Measurements from ENCODE around the gene RASAL2. TPM values are rescaled to one million over a fixed set of nuclear protein-coding genes. Genes with fewer than 3 reads are reported as not detected.
"Not testable (repeated sequence)": the region's sequence is repeated elsewhere in the genome, so short reads cannot be mapped to it uniquely, and the experiment has no call there.

Gene RASAL2
- total and polyA plus RNA-seq, 5 experiments from 2014 or later, result not detected

- Mint-ChIP-seq H3K36me3 (no peaks in the 10 kb centered on the region), H3K4me3 (no peak overlapping the region), H3K27ac (no peak overlapping the region), H3K9me3 (no peaks in the 10 kb centered on the region), H3K27me3 (peaks cover 0 to 18% (median 4%) of the 10 kb centered on the region in 5 donors), H3K4me1 (no peaks in the 10 kb centered on the region)
- DNase-seq, result no peak
- no peak for ATAC-seq
- POLR2A ChIA-PET, result no interaction called here
These were observed 294.7 kb downstream of the RASAL2 start for GRCh38 chr1:178388418-178389145.

DNA sequence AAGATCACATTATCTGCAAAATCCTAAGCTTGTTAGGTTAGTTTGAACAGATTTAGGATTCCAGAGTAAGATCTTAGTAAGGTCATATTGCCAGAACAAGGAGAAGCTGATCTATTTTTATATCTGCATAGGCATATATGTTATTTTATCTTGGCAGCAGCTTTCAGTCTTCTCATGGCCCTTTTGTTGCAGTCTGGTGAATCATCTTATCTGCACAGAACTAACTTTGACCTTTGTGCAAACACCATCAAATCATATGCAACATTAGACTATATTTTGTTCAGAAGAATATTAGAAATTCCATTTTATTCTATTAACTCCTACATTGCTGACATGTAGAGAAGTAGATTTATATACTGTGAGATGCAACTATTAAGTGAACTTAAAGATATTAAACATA lies 295.5 kb downstream of the RASAL2 start:
- Mint-ChIP-seq H3K9me3 (no peaks in the 10 kb centered on the region), H3K27ac (no peak overlapping the region), H3K27me3 (peaks cover 0 to 18% (median 5%) of the 10 kb centered on the region in 5 donors), H3K4me1 (no peaks in the 10 kb centered on the region), H3K36me3 (no peaks in the 10 kb centered on the region), H3K4me3 (no peak overlapping the region)
- no peak for ATAC-seq
- POLR2A ChIA-PET, result no interaction called here
- DNase-seq, result no peak

DNA sequence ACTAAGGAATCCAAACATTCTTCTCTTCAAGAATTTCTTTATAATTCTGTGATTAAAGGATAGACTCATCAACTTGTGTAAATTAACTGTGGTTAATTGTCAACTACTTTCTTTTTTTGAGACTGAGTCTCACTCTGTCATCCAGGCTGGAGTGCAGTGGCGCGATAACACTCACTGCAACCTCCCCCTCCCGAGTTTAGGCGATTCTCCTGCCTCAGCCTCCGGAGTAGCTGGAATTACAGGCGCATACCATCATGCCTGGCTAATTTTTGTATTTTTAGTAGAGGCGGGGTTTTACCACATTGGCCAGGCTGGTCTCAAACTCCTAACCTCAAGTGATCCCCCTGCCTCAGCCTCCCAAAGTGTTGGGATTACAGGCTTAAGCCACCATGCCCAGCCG lies 296.4 kb downstream of the RASAL2 start:
- ATAC-seq, H3K4me1 Mint-ChIP-seq, H3K27ac Mint-ChIP-seq, H3K9me3 Mint-ChIP-seq, H3K4me3 Mint-ChIP-seq, POLR2A ChIA-PET, H3K36me3 Mint-ChIP-seq, DNase-seq: not testable (repeated sequence)
- H3K27me3 Mint-ChIP-seq, result peaks cover 0 to 18% (median 5%) of the 10 kb centered on the region in 5 donors

DNA sequence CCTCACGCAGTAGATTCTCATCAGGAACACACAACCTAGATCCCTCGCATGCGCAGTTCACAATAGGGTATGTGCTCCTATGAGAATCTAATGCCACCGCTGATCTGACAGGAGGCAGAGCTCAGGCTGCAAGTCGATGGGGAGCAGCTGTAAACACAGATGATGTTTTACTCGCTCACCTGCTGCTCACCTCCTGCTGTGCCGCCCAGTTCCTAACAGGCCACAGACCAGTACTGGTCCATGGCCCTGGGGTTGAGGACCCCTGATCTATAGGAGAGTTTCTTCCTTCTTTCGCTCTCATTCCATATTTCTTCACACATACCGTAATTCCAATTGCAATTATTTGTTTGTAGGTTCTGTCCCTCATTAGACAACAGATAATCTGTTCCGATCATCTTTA lies 299.5 kb downstream of the RASAL2 start:
- Mint-ChIP-seq H3K4me1 (no peaks in the 10 kb centered on the region), H3K4me3 (no peak overlapping the region), H3K9me3 (peaks cover 0 to 3% (median 0%) of the 10 kb centered on the region in 9 donors), H3K27me3 (peaks cover 0 to 10% (median 2%) of the 10 kb centered on the region in 5 donors), H3K36me3 (no peaks in the 10 kb centered on the region), H3K27ac (no peak overlapping the region)
- ATAC-seq (no peak), DNase-seq (no peak)
- POLR2A ChIA-PET, result no interaction called here

- ATAC-seq, result no peak
- POLR2A ChIA-PET, result no interaction called here
- DNase-seq, result no peak
- Mint-ChIP-seq H3K4me1 (no peaks in the 10 kb centered on the region), H3K27ac (no peak overlapping the region), H3K27me3 (peaks cover 0 to 11% (median 1%) of the 10 kb centered on the region in 5 donors), H3K36me3 (no peaks in the 10 kb centered on the region), H3K4me3 (no peak overlapping the region), H3K9me3 (peaks cover 0 to 3% (median 0%) of the 10 kb centered on the region in 9 donors)
These were observed 302.9 kb downstream of the RASAL2 start for GRCh38 chr1:178396789-178397188.

GRCh38 chr1:178397678-178398077 lies 303.8 kb downstream of the RASAL2 start:
- no peaks in the 10 kb centered on the region for H3K36me3 Mint-ChIP-seq
- no peak overlapping the region for H3K27ac Mint-ChIP-seq
- H3K4me3 Mint-ChIP-seq, result no peak overlapping the region
- no peaks in the 10 kb centered on the region for H3K4me1 Mint-ChIP-seq
- peaks cover 0 to 3% (median 0%) of the 10 kb centered on the region in 9 donors for H3K9me3 Mint-ChIP-seq
- DNase-seq, result no peak
- H3K27me3 Mint-ChIP-seq, result peaks cover 0 to 7% (median 1%) of the 10 kb centered on the region in 5 donors
- ATAC-seq, result no peak
- POLR2A ChIA-PET, result no interaction called here

GRCh38 chr1:178399177-178399728 lies 305.3 kb downstream of the RASAL2 start:
- no peak for DNase-seq
- no peak overlapping the region for H3K4me3 Mint-ChIP-seq
- no peak overlapping the region for H3K27ac Mint-ChIP-seq
- no peak for ATAC-seq
- peaks cover 0 to 3% (median 0%) of the 10 kb centered on the region in 9 donors for H3K9me3 Mint-ChIP-seq
- no peaks in the 10 kb centered on the region for H3K4me1 Mint-ChIP-seq
- peaks cover 0 to 12% (median 1%) of the 10 kb centered on the region in 5 donors for H3K27me3 Mint-ChIP-seq
- no peaks in the 10 kb centered on the region for H3K36me3 Mint-ChIP-seq
- POLR2A ChIA-PET, result no interaction called here

DNA sequence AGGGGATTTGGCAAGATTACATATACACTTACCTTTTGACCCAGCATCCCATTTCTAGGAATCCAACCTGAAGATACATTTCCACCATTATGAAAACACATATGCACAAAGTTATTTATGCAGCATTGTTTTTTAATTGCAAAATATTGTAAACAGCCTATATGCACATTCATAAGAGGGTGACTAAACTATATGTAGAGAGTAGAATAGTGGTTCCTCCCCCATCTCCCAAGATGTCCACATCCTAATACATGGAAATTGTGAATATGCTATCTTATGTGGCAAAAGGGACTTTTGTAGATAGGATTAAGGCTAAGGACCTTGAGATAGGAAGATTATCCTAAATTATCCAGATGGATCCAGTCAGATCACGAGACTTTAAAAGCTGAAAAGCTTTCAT lies 311.2 kb downstream of the RASAL2 start:
- H3K36me3 Mint-ChIP-seq, result peaks cover 0 to 6% (median 0%) of the 10 kb centered on the region in 3 donors
- ATAC-seq (no peak), DNase-seq (no peak)
- no peak overlapping the region for H3K27ac Mint-ChIP-seq
- H3K4me3 Mint-ChIP-seq, result no peak overlapping the region
- POLR2A ChIA-PET, result no interaction called here
- H3K4me1 Mint-ChIP-seq, result peaks cover 0 to 3% (median 0%) of the 10 kb centered on the region in 4 donors
- H3K9me3 Mint-ChIP-seq, result peaks cover 0 to 18% (median 2%) of the 10 kb centered on the region in 9 donors
- peaks cover 4 to 20% (median 10%) of the 10 kb centered on the region in 5 donors for H3K27me3 Mint-ChIP-seq

DNA sequence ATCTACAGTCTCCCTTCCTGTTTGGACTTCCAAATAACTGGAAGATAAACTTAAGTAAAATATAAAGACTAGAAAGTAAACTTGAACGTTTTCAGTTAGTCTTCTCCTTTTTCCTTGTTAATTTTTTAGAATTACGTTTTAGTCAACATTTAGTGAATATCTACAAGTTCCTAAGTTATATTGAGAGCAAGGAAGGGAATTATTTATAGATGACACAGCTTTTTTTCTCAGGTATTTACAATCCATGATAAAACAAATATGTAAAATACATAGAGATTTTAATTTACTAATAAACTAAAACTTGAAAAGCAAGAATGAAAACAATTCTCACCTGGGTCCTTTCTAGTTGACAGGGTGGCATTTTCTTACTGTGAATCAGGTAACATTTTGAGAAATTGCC lies 313.3 kb downstream of the RASAL2 start:
- no peak for ATAC-seq
- no peak overlapping the region for H3K27ac Mint-ChIP-seq
- POLR2A ChIA-PET, result no interaction called here
- H3K9me3 Mint-ChIP-seq, result peaks cover 0 to 20% (median 2%) of the 10 kb centered on the region in 9 donors
- no peak for DNase-seq
- peaks cover 4 to 27% (median 12%) of the 10 kb centered on the region in 5 donors for H3K27me3 Mint-ChIP-seq
- H3K36me3 Mint-ChIP-seq, result peaks cover 0 to 9% (median 0%) of the 10 kb centered on the region in 3 donors
- peaks cover 0 to 7% (median 0%) of the 10 kb centered on the region in 4 donors for H3K4me1 Mint-ChIP-seq
- no peak overlapping the region for H3K4me3 Mint-ChIP-seq

- POLR2A ChIA-PET, result no interaction called here
- H3K4me1 Mint-ChIP-seq, result peaks cover 0 to 11% (median 0%) of the 10 kb centered on the region in 4 donors
- ATAC-seq (no peak), DNase-seq (no peak)
- peaks cover 0 to 9% (median 0%) of the 10 kb centered on the region in 3 donors for H3K36me3 Mint-ChIP-seq
- H3K4me3 Mint-ChIP-seq, result no peak overlapping the region
- peaks cover 4 to 27% (median 12%) of the 10 kb centered on the region in 5 donors for H3K27me3 Mint-ChIP-seq
- H3K27ac Mint-ChIP-seq, result no peak overlapping the region
- peaks cover 0 to 20% (median 2%) of the 10 kb centered on the region in 9 donors for H3K9me3 Mint-ChIP-seq
These were observed 313.8 kb downstream of the RASAL2 start for GRCh38 chr1:178407655-178408054.

- Mint-ChIP-seq H3K4me1 (peaks cover 0 to 11% (median 0%) of the 10 kb centered on the region in 4 donors), H3K27ac (no peak overlapping the region), H3K27me3 (peaks cover 7 to 27% (median 11%) of the 10 kb centered on the region in 5 donors), H3K9me3 (peaks cover 0 to 20% (median 4%) of the 10 kb centered on the region in 9 donors), H3K36me3 (peaks cover 0 to 9% (median 0%) of the 10 kb centered on the region in 3 donors), H3K4me3 (no peak overlapping the region)
- no peak for ATAC-seq
- DNase-seq, result no peak
- POLR2A ChIA-PET, result no interaction called here
These were observed 315.0 kb downstream of the RASAL2 start for GRCh38 chr1:178408871-178409270.

DNA sequence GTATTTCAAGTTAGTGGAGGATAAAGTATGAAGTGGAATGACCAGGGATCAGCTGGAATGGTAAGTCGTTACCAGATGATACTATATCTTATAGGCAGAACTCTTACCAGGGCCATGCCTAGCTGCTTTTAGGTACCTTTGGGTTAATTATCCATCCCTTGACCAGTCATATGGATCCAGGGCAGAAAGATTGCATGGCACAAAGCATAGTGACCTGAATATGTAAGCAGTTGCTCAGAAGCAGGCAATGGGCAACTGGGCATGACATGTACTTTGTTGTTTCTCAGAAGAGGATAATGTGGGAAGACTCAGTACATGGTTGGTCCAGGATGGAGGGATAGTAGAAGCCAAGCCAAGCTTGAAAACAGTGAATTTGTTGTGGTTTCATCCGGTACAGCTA lies 315.6 kb downstream of the RASAL2 start:
- Mint-ChIP-seq H3K36me3 (peaks cover 0 to 9% (median 0%) of the 10 kb centered on the region in 3 donors), H3K9me3 (peaks cover 0 to 20% (median 4%) of the 10 kb centered on the region in 9 donors), H3K27ac (no peak overlapping the region), H3K4me3 (no peak overlapping the region), H3K4me1 (peaks cover 0 to 11% (median 0%) of the 10 kb centered on the region in 4 donors), H3K27me3 (peaks cover 7 to 27% (median 11%) of the 10 kb centered on the region in 5 donors)
- POLR2A ChIA-PET, result no interaction called here
- no peak for DNase-seq
- no peak for ATAC-seq

DNA sequence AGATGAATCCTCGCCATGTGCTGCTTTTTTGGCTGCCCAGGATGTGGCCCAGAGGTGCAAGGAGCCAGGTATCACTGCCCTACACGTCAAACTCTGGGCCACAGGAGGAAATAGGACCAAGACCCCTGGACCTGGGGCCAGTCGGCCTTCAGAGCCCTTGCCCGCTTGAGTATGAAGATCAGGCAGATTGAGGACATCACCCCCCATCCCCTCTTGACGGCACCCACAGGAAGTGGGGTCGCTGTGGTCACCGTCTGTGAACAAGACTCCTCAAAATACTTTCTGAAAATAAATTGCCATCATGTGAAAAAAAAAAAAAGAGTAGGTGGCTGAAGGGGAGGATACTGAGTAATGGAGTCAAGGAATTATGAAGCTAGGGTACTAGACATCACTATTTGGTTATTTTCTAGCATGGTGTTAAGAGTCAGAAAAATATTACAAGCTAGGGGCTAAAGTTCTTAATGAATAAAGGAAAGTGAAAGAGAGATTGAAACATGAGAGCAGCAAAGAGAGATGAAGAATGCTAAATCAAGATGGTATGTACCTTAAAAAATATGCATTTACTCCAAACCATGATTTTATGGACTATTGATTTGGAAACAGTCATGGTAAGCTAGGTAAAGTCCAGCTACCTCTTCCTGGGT lies 318.0 kb downstream of the RASAL2 start:
- no peak for DNase-seq
- Mint-ChIP-seq H3K4me3 (no peak overlapping the region), H3K27ac (no peak overlapping the region), H3K36me3 (peaks cover 0 to 9% (median 0%) of the 10 kb centered on the region in 3 donors), H3K4me1 (peaks cover 0 to 11% (median 0%) of the 10 kb centered on the region in 4 donors), H3K9me3 (peaks cover 0 to 13% (median 5%) of the 10 kb centered on the region in 9 donors), H3K27me3 (peaks cover 7 to 27% (median 11%) of the 10 kb centered on the region in 5 donors)
- POLR2A ChIA-PET, result no interaction called here
- ATAC-seq, result no peak
